ENCODE measurements around the gene EXOC7. TPM values are rescaled to one million over a fixed set of nuclear protein-coding genes. Genes with fewer than 3 reads are reported as not detected.

EXOC7 gene
- total RNA-seq, 1 experiment from 2014 or later: 160 TPM

DNA sequence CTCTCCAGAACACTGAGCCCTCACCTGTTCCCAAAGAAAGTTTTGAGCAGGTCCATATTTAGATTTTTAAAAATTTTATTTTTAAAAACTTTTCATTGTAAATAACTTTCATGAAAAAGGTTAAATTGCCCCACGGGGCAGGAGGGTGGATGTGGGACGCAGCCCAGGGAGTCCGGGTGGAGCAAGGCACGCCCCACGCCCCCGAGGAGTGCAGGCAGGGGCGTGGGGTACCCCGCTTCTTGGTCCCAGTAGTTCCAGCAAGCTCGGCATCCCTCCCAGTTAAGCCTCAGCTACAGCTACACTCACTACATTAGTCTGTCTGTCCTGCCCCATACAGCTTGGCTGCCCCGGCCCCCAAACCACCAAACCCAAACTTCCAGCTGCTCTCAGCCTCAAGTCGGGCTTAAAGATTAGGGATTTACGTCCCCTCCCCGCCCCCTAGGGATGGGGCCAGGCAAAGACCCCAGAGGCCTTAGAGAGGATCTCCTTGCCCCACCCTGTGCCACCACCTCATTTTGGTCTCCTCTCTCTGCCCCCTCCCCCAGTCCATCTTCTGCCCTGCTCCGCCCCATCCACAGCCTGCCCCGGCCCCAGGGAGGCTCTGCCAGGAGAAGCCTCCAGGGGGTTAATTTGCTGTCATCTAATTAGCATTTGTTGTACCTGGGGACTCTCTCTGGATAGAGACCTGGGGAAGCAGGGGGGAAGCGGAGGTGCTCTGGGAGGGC, 32.9 kb upstream of the EXOC7 start:
- no peaks in the 10 kb centered on the region for H4K20me1 ChIP-seq (ENCODE audit: control insufficient read depth, insufficient read depth, insufficient read length)
- Mint-ChIP-seq H3K9me3 (peaks cover 0 to 3% of the 10 kb centered on the region in 2 experiments; a peak in 2 of 5 replicates), H3K36me3 (ENCODE audit: insufficient read depth in 1 of 3, low read depth in 3 of 3) (no peaks in the 10 kb centered on the region), H3K27ac (peak overlapping the region in 1 of 3 experiments; percentile 59; a peak in 1 of 7 replicates), H3K4me1 (peaks cover 61 to 77% of the 10 kb centered on the region in 2 experiments), H3K4me3 (peak overlapping the region in 1 of 2 experiments; percentile 75; a peak in 4 of 5 replicates), H3K27me3 (ENCODE audit: low read depth) (peaks cover 63% of the 10 kb centered on the region)
- no peaks in the 10 kb centered on the region for H3K79me2 ChIP-seq (ENCODE audit: insufficient read depth, low read length)
- no peak overlapping the region for H2BK20ac ChIP-seq (ENCODE audit: low read depth, low read length, poor library complexity, severe bottlenecking)
- no peak overlapping the region for H3K18ac ChIP-seq (ENCODE audit: insufficient read length, low read depth, low read length)
- no peak overlapping the region for H2BK5ac ChIP-seq (ENCODE audit: insufficient read length, low read length)
- H4K5ac ChIP-seq (ENCODE audit: insufficient read length, low read depth, low read length): no peak overlapping the region
- TF ChIP-seq, protein P1, sequence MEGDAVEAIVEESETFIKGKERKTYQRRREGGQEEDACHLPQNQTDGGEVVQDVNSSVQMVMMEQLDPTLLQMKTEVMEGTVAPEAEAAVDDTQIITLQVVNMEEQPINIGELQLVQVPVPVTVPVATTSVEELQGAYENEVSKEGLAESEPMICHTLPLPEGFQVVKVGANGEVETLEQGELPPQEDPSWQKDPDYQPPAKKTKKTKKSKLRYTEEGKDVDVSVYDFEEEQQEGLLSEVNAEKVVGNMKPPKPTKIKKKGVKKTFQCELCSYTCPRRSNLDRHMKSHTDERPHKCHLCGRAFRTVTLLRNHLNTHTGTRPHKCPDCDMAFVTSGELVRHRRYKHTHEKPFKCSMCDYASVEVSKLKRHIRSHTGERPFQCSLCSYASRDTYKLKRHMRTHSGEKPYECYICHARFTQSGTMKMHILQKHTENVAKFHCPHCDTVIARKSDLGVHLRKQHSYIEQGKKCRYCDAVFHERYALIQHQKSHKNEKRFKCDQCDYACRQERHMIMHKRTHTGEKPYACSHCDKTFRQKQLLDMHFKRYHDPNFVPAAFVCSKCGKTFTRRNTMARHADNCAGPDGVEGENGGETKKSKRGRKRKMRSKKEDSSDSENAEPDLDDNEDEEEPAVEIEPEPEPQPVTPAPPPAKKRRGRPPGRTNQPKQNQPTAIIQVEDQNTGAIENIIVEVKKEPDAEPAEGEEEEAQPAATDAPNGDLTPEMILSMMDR (conservative IDR thresholded peaks at IDR 0.05): no peak; the same call in 2 of the 3 replicates
- no peak overlapping the region for H2AFZ ChIP-seq (ENCODE audit: low read length)
- H3K27me3 ChIP-seq (ENCODE audit: insufficient read depth, low read length): peaks cover 40% of the 10 kb centered on the region
- H2BK120ac ChIP-seq (ENCODE audit: low read depth, low read length, poor library complexity, severe bottlenecking): no peak overlapping the region
- H4K91ac ChIP-seq (ENCODE audit: insufficient read length, low read depth, low read length): no peak overlapping the region
- H3K14ac ChIP-seq (ENCODE audit: insufficient read depth, low read length): no peak overlapping the region
- H3K79me1 ChIP-seq (ENCODE audit: insufficient read depth, low read depth, low read length, poor library complexity, severe bottlenecking): no peaks in the 10 kb centered on the region
- no peak overlapping the region for H3K23ac ChIP-seq (ENCODE audit: insufficient read length, low read depth, low read length)
- WGBS (ENCODE audit: extremely low coverage, insufficient read length, low lambda C conversion rate): no CpG with 5 or more reads among the region's 16 CpGs
- H3K4me2 ChIP-seq (ENCODE audit: insufficient read depth, insufficient read length, low read length): no peak overlapping the region
- no peak overlapping the region for H2BK15ac ChIP-seq (ENCODE audit: low read depth, low read length)
- H3T11ph ChIP-seq (ENCODE audit: low read length): no peak overlapping the region
- H3K4me1 ChIP-seq (ENCODE audit: insufficient read depth, low read length): peaks cover 10% of the 10 kb centered on the region
- no peak overlapping the region for H3K56ac ChIP-seq (ENCODE audit: insufficient read length, low read depth, low read length)
- no peaks in the 10 kb centered on the region for H3K9me3 ChIP-seq (ENCODE audit: control insufficient read depth, low read depth, low read length)
- no peak overlapping the region for H2AK5ac ChIP-seq (ENCODE audit: insufficient read length, low read length)
- peaks cover 47% of the 10 kb centered on the region for H3K23me2 ChIP-seq (ENCODE audit: insufficient read length, low read depth, low read length, poor library complexity, severe bottlenecking)
- H3K9ac ChIP-seq (ENCODE audit: extremely low read depth, insufficient read length, low read length): no peak overlapping the region
- no peak overlapping the region for H3K27ac ChIP-seq (ENCODE audit: insufficient read length, low read depth, low read length)
- H4K8ac ChIP-seq (replicated peaks; ENCODE audit: insufficient read length, low read depth, low read length): no peak overlapping the region
- peak; percentile 82 for DNase-seq
- no peak overlapping the region for H2BK12ac ChIP-seq (ENCODE audit: insufficient read length, low read depth, low read length)
- no peak overlapping the region for H3K4ac ChIP-seq (ENCODE audit: low read depth, low read length)
